ENCODE measurements around the gene ZBTB8B.

ZBTB8B gene

GRCh38 chr1:32491386-32491785 is 26.5 kb downstream of the ZBTB8B start:
- Histone ChIP-seq H3K79me2 (ENCODE audit: insufficient read depth, low read depth) (no peaks in the 10 kb centered on the region), H4K20me1 (ENCODE audit: insufficient read depth) (no peaks in the 10 kb centered on the region), H3K27me3 (ENCODE audit: insufficient read depth, low read depth) (no peaks in the 10 kb centered on the region), H3K4me3 (IDR thresholded peaks at IDR 0.05; ENCODE audit: insufficient read depth, low read depth, low read length) (no peak overlapping the region), H2AFZ (ENCODE audit: low read depth) (no peak overlapping the region), H3K9ac (no peak overlapping the region), H3K4me2 (no peak overlapping the region), H3K27ac (no peak overlapping the region), H3K36me3 (ENCODE audit: insufficient read depth) (no peaks in the 10 kb centered on the region), H3K4me1 (ENCODE audit: low read depth, poor library complexity, severe bottlenecking) (no peaks in the 10 kb centered on the region)
- no peak for TF ChIP-seq CTCF (conservative IDR thresholded peaks at IDR 0.05; ENCODE audit: low read depth, low read length)

DNA sequence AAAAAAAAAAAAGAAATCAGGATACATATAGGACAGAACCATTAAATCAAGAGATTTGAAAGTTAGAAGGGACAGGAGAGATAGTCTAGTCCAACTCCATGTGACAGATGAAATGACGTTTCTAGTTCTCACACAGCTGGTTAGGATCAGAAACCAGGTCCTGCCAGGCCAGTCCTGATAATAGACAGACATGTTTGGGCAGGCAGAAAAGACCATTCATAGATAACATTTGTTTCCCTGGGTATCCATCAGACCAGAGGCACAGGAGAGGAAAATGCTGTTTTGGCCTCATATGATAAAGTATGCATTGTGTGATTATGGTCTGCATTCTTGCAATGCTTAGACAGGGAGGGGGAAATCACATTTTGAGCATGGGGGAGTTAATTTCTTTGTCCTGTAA is 29.3 kb downstream of the ZBTB8B start:
- no peaks in the 10 kb centered on the region for H3K79me2 ChIP-seq (ENCODE audit: insufficient read depth, low read depth)
- no peaks in the 10 kb centered on the region for H3K27me3 ChIP-seq (ENCODE audit: insufficient read depth, low read depth)
- TF ChIP-seq CTCF (conservative IDR thresholded peaks at IDR 0.05; ENCODE audit: low read depth, low read length) = no peak
- H3K27ac ChIP-seq = no peak overlapping the region
- H3K4me2 ChIP-seq = no peak overlapping the region
- no peak overlapping the region for H3K4me3 ChIP-seq (IDR thresholded peaks at IDR 0.05; ENCODE audit: insufficient read depth, low read depth, low read length)
- H3K9ac ChIP-seq = no peak overlapping the region
- H3K36me3 ChIP-seq (ENCODE audit: insufficient read depth) = no peaks in the 10 kb centered on the region
- no peaks in the 10 kb centered on the region for H4K20me1 ChIP-seq (ENCODE audit: insufficient read depth)
- no peak overlapping the region for H2AFZ ChIP-seq (ENCODE audit: low read depth)
- peaks cover 3% of the 10 kb centered on the region for H3K4me1 ChIP-seq (ENCODE audit: low read depth, poor library complexity, severe bottlenecking)

GRCh38 chr1:32494711-32495337 is 30.0 kb downstream of the ZBTB8B start:
- TF ChIP-seq CTCF (conservative IDR thresholded peaks at IDR 0.05; ENCODE audit: low read depth, low read length) = no peak
- Histone ChIP-seq H3K9ac (no peak overlapping the region), H4K20me1 (ENCODE audit: insufficient read depth) (no peaks in the 10 kb centered on the region)

DNA sequence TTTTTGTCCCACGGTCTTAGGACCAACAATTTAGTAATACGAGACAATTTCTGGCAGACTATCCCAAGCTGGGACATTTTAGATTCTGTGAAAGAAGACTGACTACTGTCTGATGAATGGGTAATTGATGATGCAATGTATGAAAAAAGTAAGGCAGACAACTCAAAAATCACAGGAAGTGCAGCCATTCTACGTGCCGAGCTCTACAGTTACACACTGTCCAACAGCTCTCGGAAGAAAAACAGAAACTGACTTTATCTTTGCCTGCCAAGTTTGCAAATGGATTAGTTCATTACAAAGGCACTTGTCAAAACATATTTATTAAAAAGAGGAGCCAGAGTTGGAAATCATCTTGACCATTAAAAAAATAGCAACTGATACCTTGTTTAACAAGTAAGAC is 31.3 kb downstream of the ZBTB8B start:
- TF ChIP-seq CTCF (conservative IDR thresholded peaks at IDR 0.05; ENCODE audit: low read depth, low read length) = no peak
- Histone ChIP-seq H2AFZ (ENCODE audit: low read depth) (no peak overlapping the region), H3K4me2 (no peak overlapping the region), H3K4me1 (ENCODE audit: low read depth, poor library complexity, severe bottlenecking) (peaks cover 14% of the 10 kb centered on the region), H3K27me3 (ENCODE audit: insufficient read depth, low read depth) (no peaks in the 10 kb centered on the region), H3K4me3 (IDR thresholded peaks at IDR 0.05; ENCODE audit: insufficient read depth, low read depth, low read length) (no peak overlapping the region), H3K36me3 (ENCODE audit: insufficient read depth) (no peaks in the 10 kb centered on the region), H3K9ac (no peak overlapping the region), H3K27ac (no peak overlapping the region), H3K79me2 (ENCODE audit: insufficient read depth, low read depth) (no peaks in the 10 kb centered on the region), H4K20me1 (ENCODE audit: insufficient read depth) (no peaks in the 10 kb centered on the region)

More at GRCh38 chr1:32494711-32495337, 30.0 kb downstream of the ZBTB8B start:
- no peak overlapping the region for H3K4me2 ChIP-seq
- H3K79me2 ChIP-seq (ENCODE audit: insufficient read depth, low read depth) = no peaks in the 10 kb centered on the region
- H3K36me3 ChIP-seq (ENCODE audit: insufficient read depth) = no peaks in the 10 kb centered on the region
- H3K4me3 ChIP-seq (IDR thresholded peaks at IDR 0.05; ENCODE audit: insufficient read depth, low read depth, low read length) = no peak overlapping the region
- no peak overlapping the region for H3K27ac ChIP-seq
- H3K4me1 ChIP-seq (ENCODE audit: low read depth, poor library complexity, severe bottlenecking) = peaks cover 9% of the 10 kb centered on the region
- no peaks in the 10 kb centered on the region for H3K27me3 ChIP-seq (ENCODE audit: insufficient read depth, low read depth)
- H2AFZ ChIP-seq (ENCODE audit: low read depth) = no peak overlapping the region

Data from KMS-11 (cell line).